CD4-positive, alpha-beta T cell treated with Interleukin-17A for 1 hour (primary cell): ENCODE data around the gene SIRT2.

Source experiments
- DNase-seq: peaks from one replicate; pipeline ENCODE4 v3.0.0-alpha.2; 2020

SIRT2 gene

DNA sequence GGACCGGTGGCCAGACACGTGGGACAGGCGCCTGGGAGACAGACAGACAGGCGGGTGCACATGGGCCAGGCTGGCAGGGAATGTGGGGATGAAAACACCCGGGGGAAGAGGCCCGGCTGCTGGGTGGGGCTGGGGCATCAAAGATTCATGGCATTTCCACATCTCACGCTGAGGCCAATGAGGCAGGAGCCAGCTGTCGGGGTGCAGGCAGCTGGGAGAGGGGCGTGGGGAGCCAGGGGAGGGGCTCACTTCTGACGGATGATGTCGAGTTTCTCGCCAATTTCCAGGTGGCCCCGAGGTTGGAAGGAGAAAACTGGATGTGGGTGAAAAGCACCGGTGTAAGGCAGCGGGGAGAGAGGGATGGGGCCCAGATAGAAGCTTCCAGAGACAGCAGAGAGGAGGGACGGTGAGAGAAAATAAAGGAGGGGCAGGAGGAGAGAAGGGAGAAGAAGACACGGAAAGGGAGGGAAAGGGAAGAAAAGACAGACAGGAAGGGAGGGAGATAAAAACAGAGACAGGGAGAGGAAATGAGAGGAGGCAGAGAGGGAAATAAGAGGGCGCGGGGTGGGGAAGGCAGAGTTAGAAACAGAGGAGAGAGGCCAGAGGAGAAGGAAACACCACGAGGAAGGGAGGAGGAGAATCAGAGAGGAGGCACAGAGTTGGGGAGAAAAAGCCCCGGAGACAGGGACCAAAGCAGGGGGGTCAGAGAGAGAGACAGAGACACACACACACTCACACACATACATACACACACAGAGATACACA is 20.6 kb upstream of the SIRT2 start:
- no peak for DNase-seq

DNA sequence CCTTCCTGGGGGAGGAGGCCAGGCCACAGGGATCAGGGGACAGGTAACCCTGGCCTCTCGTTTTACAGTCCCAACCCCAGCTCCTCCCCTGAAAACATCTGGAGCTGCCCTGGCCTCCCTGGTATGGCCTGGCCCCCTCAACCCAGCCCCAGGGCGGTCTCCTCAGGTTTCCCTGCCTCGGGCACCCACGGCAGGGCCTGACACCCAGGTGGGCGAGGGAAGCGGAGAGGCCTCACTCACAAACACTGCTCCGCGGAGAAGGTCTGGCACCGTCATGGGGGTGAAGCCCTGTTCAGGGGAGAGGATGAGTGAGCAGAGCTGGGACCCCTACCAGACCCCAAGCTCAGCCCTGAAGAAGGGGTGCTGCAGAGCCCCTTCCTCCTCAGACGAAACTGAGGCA is 19.1 kb upstream of the SIRT2 start:
- no peak for DNase-seq

DNA sequence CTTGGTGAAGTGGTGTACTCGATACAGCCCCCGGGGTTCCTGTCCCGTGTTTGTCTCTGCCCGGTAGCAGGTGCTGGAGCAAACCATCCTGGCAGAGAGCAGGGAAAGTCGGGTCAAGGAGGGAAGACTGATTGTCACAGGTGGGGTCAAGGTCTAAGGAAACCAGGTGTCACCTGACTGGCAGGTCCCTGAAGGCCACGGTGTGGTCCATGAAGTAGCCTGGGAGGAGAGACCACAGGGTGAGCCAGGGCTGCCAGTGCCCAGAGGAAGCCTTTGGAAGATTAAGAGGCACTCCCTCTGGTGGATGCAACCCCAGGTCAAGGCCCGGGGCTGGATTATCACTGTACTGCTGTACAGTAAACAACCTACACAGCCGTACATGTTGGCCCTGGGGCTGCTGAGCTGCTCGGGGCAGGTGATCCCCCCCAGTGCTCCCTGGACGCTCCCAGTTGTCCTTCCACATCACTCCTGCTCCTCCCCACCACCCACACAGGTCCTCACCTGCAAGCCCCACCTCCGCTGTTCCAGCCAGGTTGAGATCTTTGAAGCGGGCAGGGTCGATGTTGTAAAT is 18.6 kb upstream of the SIRT2 start:
- no peak for DNase-seq

DNA sequence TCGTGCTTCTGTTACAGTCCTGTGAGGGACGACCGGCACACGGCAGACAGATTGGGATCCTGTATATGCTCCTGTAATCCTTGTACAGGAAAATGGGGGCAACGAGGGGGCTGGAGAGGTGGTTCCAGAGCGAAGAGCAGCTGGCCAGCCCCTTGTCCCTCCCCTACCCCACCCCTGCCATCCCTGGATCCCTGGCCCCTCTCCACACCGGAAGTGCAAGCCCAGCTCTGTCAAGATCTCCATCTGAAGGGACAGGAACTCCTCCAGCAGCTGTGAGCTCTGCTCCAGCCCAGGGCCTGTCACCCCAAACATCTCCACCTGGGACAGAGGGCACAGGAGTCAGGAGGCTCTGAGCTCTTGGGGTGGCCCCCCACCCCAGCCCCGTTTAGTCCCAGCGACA is 18.1 kb upstream of the SIRT2 start:
- no peak for DNase-seq

DNA sequence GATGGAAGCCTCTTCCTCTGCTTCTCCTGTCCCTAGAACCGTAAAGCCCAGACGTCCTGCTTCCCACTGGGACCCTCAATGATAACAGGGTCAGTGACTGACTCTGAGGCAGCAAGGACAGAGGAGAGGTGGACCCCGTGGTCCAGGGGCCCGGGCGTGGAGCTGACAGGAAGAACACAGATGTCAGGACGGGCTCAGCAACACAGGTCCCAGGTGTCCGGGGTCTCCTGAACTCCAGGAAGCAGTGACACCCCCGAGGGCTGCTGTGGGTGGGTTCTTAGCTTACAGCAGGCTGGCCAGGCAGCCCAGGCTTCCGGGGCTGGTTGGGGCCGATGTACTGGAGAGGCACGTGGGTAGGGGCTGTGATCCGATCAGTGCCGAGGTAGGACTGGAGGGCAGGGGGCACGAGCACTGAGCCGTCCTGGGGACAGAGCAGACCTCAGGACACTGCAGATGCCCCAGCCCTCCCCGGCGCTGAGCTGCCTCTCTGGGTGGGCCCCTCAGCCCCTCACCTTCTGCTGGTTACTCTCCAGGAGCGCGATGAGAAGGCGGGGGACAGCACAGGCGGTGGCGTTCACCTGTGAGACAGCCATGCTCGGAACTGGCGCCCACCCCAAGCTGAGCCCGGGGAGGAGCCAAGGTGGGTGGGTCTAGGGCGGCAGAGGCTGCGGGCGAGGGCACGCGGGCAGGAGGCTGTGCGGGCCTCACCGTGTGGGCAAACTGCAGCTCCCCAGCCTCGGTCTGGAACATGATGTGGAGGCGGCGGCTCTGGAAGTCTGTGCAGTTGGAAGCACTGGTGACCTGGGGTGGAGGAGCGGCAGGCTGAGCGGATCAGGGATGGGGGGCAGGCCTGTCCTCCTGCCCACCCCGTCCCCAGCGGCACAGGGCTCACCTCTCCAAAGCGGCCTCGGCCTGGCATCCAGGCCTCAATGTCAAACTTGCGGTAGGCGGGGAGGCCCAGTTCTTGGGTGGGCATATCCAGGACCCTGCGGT is 16.2 kb upstream of the SIRT2 start:
- DNase-seq: no peak

DNA sequence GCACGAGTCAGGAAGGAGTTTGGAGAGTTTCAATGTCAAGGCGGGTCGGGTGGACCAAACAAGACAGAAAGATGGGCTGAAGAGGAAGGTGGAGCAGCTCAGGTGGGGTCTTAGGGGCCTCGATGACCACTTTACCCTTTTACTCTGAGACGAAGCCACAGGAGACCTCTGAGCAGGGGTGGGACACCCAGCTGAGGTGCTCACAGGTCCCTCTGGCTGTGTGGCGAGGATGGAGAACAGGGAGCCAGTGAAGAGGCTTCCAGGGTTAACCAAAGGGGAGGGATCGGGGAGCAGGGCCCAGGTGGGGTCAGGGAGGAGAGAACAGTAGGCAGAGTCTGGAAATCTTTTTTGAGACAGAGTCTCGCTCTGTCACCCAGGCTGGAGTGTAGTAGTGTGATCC is 14.5 kb upstream of the SIRT2 start:
- DNase-seq: no peak

DNA sequence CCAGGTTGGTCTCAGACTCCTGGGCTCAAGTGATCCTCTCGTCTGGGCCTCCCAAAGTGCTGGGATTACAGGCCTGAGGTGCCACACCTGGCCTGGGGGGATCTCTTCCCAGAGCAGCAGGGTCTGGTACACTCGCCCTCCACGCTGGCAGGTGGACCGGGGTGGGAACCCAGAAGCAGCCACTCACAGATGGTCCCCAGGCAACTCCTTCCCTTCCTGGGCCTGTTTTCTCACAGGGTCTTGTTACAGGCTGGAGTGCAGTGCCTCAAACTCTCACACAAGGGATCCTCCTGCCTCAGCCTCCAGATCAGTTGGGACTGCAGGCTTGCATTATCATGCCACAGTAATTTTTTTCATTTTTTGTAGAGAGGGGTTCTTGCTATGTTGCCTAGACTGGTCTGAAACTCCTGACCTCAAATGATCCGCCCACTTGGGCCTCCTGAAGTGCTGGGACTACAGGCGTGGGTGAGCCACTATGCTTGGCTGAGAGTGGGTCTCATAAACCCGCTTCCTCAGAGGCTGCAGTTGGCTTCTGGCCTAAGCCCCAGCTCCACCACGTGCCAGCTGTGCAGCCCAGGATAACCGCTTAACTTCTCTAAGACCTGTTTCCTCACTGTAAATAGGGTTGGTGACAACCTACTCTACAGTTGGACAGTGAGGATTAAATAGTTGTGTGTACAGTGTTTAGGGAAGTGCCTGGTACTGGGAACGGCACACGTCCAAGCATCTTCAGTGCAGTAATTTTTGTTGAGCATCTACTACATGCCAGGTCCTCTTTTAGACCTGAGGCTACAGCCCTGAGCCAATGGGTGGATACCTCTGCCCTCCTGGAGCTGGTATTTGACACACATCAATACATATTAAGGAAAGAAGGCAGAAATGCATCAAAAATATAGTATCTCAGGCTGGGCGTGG is 13.4 kb upstream of the SIRT2 start:
- DNase-seq: no peak

DNA sequence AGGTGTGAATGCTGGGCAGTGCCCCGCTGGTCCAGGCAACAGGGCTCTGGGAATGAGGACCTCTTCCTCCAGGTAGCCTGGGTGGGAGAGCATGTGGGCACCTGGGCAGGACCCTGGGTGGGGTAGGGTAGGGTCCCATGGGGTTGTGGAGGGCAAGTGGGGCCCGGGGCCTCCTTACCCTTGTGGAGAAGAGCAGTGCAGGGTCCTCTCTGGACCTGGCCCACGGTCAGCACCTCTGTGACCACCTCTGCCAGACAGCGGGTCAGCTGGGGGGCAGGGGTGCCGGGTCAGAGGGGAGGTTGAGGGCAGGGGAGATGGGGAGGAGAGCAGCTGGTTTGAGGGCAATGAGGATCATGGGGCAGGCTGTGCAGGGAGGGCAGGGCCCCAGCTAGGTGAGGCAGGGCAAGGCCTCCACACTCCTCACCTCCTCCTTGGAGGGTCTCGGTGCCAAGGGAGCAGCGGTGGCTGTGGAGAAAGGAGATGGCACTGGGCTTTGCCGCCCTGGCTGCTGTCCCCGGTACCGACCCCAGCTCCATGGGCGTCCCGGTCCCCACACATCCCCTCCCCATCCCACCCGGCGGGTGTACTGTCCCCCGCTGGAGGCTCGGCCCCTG is 12.1 kb upstream of the SIRT2 start:
- no peak for DNase-seq

DNA sequence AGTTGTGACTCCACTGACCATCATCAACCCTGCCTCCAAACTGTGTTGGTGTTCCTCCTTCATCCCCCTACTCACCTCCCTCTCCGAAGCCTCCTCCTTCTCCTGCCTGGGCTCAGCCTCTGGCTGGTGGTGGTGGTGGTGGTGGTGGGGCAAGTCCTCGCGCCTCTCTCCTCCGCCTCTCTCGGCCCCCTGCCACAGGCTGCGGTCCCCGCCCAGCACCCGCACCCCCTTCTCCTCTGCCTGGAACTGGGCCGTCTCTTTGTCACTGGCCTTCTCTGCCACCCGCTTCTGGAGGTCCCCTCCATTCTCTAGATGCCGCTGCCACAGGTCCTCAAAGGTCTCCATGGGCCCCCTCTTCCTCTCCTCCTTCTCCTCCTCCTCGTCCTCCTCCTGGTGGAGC is 11.1 kb upstream of the SIRT2 start:
- DNase-seq: no peak

DNA sequence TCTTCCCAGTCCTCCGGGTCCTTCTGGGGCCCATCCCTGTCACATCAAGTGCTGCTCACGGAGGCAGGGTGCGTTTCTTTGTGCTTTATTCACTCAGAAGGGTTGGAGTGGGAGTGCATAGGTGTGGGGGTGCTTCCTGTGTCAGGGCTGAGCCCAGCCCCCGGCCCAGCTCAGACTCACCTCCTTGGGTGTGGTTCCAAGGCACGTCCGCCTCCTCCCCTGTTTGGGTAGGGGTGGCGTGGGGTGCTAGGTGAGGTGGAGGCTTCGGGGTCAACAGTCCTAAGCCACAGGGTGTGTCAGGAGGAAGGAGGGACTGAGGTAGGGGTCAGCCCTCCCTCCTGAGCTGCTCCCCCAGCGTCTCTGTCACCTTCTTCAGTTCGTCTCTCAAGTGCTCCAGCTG is 9.5 kb upstream of the SIRT2 start:
- no peak for DNase-seq

DNA sequence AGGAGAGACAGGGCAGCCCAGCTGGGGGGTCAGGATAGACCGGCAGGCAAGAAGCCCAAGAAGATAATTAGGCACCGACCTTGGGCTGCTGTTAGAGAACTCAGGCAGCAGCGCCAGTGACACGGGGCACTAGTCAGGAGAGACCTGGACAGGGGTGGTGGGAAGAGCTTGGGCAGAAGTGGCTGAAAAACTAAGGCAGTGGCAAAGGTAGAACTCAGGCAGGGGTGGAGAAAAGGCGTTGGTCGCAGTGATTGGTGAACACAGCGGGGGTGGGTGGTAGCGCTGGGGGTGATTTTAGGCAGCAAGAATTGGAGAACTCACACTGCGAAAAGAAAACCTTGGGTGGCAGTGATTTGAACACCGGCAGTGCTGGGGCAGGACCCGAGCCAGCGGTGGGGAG is 8.3 kb upstream of the SIRT2 start:
- no peak for DNase-seq

DNA sequence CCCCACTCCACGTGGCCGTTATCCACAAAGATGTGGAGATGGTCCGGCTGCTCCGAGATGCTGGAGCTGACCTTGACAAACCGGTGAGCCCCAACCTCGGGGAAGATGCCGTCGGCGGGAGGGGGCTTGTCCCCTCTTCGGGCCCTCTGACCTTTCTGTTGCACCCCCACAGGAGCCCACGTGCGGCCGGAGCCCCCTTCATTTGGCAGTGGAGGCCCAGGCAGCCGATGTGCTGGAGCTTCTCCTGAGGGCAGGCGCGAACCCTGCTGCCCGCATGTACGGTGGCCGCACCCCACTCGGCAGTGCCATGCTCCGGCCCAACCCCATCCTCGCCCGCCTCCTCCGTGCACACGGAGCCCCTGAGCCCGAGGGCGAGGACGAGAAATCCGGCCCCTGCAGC is 7.8 kb upstream of the SIRT2 start:
- DNase-seq: no peak

DNA sequence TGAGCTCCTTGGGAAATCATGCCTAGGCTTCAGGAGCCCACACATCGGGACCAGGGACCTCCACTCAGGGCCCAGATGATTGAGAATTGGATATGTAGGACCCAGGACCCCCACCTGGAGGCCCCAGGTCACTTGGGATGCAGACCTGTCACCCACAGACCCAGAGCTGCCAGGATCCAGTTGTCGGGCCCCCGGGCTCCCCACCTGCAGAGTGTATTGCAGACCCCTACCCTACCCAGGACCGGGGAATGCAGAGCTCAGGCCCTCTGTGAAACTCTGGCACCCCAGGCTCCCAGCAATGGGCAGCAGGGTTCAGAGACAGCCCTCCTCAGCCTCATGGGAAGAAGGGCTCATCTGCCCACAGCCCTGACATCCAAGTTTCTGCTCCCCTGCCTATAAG is 6.2 kb upstream of the SIRT2 start:
- DNase-seq: no peak

DNA sequence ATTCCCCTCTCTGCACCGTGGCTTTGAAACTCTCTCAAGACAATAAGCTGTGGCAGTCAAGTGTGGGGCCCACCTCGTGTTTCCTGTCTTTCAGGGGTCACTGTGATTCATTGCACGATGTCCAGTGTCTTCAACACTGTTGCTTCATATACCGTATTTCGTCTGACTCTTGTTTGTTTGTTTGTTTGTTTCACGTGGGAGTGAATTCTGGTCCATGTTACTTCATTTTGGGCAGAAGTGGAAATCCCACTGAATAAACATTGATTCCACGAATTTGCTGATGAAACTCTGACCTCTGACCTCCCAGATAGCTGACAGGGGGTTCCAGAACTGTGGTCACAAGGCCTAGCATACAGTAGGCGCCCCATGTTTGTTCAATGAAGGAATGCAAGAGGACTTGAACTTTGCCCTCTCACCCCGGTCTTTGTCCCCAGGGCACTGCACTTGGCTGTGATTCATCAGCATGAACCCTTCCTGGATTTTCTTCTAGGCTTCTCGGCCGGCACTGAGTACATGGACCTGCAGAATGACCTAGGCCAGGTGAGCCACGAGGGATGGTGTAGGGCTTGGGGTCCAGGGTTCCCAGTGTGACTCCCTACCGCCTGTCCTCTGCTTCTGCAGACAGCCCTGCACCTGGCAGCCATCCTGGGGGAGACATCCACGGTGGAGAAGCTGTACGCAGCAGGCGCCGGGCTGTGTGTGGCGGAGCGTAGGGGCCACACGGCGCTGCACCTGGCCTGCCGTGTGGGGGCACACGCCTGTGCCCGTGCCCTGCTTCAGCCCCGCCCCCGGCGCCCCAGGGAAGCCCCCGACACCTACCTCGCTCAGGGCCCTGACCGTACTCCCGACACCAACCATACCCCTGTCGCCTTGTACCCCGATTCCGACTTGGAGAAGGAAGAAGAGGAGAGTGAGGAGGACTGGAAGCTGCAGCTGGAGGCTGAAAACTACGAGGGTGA is 5.4 kb upstream of the SIRT2 start:
- no peak for DNase-seq

DNA sequence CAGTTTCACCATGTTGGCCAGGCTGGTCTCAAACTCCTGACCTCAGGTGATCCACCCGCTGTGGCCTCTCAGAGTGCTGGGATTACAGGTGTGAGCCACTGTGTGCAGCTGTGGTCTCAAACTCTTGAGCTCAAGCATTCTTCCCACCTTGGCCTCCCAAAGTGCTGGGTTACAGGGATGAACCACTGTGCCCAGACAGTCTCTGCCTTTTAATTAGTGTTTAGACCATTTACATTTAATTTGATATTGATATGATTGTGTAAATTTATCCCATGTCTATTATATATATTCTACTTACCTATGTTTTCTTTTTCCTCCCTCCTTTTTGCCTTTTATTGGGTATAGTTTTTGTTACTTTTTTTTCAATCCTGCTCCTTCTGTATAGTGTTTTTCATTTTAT is 2.3 kb upstream of the SIRT2 start:
- DNase-seq: no peak

DNA sequence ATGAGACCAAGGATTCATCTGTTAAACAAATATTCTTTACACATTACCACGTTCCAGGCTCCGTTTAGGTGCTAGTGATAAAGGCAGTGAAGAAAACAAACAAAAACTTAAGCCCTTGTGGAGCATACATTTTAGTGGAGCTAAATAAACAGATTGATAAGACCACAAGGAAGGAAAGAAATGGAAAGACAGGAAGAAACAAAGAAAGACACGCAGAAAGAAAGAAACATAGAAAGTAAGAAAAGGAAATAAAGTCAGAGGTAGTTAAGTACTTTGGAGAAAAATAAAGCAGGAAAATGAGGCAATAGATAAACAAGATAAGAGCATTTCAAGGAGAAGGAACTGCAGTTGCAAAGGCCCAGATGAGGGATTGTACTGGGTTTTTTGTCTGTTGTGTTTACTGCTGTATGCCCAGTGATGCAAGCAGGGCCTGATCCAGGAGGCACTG is 1.3 kb upstream of the SIRT2 start:
- no peak for DNase-seq

DNA sequence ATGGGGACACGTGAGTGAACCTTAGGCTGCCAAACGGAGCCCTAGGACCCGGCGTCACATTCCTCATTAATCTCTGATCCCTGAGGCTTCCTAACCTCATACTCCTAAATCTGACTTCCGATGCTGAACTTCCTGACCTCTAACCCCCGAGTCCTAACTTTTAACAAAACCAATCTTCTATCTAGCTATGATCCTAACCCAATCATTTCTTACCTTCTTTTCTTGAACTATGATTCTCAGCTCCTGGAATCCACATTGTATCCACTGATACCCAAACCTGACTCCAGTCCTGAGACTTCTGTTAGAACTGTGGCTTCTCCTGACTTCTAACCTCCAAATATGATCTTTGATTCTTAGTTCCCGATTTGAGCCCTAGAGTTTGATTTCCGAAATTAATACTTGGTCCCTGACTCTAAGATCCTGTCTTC is 798 bp upstream of the SIRT2 start:
- no peak for DNase-seq

DNA sequence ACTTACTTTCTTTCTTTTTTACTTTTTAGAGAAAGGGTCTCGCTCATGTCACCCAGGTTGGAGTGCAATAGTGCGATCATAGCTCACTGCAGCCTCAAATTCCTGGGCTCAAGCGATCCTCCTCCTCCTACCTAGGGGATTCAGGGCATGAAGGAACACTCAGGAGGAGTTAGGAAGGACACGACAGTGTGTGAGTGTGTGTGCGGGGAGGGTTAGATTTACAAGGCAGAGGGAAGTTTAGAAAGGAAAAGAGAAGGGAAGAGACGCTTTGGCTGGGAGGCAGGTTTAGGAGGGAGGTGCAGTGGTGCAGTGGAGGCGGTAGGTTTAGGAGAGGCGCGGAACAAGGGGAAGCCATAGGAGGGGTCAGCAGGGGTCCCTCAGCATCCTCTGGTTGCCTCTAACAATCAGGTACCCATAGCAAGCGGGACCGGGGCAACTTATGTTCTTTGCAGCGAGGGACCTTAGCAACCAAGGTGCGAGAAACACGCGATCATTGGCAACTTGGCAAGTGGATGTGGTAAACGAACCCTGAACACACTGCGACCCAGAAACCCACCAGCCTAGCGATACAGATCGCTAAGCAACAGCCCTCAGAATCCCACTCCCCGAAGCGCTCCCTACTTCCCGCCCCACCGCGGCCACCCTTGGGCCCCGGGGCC is 501 bp downstream of the SIRT2 start:
- DNase-seq: no peak

DNA sequence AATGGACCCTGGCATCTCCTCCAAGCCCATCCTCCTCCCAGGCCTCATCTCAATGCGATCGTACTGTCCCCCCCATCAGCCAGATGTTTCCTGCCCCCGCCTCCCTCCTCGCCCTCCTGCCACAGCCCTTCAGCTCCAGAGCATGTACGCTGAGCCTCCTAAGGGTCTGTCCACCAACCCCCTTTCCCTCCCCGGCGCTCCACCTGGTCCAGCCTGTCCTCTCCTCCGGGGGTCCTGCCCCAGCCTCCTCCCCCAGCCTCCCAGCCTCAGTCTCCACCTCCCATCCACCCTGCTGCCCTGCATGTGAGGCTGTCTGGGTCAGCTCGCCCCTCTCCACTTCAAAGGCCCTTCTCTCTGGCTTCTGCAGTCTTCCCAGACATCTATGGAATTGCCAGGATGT is 4.5 kb downstream of the SIRT2 start:
- DNase-seq: no peak

DNA sequence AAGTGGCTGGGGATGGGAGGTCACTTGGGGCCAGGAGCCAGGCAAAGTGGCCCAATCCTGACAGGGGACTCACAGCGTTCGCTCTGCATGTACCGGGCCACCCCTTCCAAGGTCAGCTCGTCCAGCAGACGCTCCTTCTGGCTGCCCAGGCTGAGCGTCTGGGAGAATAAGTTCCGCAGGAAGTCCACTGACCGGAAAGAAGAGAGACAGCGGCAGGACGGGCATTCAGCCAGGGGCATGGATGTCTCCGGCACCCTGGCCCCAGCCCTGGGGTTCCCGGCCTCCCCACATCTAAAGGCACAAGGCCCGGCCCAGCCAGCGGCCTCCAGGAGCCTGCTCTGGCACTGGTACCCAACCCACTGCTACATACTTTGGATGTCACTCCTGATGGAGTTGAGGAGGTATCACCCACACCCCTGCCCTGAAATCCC is 6.1 kb downstream of the SIRT2 start:
- DNase-seq: no peak
